Suprapubic skin (tissue), 4 donors: Measurements from ENCODE around the gene GALNT11.

Experiments used
- POLR2A ChIP-seq, 2 donors: fragments of 450-650 bp; IDR thresholded peaks; one replicate each; pipeline ENCODE4 v1.6.1; 2017; ENCODE audit warnings: antibody characterized with exemption in 2 of 2, mild to moderate bottlenecking in 2 of 2, moderate library complexity in 2 of 2
- POLR2AphosphoS5 ChIP-seq, 3 donors: sonication (generic); formaldehyde crosslinking; IDR thresholded peaks; one replicate each; pipeline ENCODE4 v1.6.1; 2017; ENCODE audit warnings: antibody characterized with exemption in 3 of 3
- TF ChIP-seq, protein P1 (sequence below), 2 donors: fragments of 200-600 bp in 1 of 2; fragments of 450-650 bp in 1 of 2; sonication (generic) in 1 of 2; IDR thresholded peaks; one replicate each; pipeline ENCODE4 v1.5.1; 2016 to 2019; ENCODE audit warnings: antibody characterized with exemption in 2 of 2, mild to moderate bottlenecking in 1 of 2, moderate library complexity in 1 of 2

DNA sequence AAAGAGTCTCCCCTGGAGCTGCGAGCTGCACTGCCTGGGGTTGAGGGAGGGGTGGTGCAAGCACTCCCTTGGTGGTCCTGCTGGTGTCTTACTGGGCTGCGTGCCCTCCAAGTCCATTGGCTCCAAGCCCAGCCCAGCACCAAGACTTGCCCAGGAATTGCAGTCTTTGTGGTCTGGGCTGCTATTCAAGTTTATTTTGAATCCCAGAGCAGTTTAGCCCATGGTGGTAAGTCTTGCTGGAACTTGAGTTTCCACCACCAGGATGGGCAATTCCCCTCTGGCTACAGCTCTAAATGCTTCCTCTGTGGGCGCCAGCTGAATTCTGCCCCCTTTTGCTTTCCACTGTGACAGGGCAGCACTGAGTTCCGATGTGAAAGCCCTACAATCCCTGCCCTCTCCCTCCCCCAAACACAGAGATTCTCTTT is 25.1 kb downstream of the GALNT11 start:
- TF ChIP-seq, protein P1, sequence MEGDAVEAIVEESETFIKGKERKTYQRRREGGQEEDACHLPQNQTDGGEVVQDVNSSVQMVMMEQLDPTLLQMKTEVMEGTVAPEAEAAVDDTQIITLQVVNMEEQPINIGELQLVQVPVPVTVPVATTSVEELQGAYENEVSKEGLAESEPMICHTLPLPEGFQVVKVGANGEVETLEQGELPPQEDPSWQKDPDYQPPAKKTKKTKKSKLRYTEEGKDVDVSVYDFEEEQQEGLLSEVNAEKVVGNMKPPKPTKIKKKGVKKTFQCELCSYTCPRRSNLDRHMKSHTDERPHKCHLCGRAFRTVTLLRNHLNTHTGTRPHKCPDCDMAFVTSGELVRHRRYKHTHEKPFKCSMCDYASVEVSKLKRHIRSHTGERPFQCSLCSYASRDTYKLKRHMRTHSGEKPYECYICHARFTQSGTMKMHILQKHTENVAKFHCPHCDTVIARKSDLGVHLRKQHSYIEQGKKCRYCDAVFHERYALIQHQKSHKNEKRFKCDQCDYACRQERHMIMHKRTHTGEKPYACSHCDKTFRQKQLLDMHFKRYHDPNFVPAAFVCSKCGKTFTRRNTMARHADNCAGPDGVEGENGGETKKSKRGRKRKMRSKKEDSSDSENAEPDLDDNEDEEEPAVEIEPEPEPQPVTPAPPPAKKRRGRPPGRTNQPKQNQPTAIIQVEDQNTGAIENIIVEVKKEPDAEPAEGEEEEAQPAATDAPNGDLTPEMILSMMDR (IDR thresholded peaks at IDR 0.05) = no peak
- TF ChIP-seq POLR2AphosphoS5 (IDR thresholded peaks at IDR 0.05) = no peak
- no peak for TF ChIP-seq POLR2A (IDR thresholded peaks at IDR 0.05)
